ENCODE data around the gene EPS15. TPM values are rescaled to one million over a fixed set of nuclear protein-coding genes. Genes with fewer than 3 reads are reported as not detected.
A peak's percentile ranks its signal among the peaks of the same experiment; 100 is the strongest.

EPS15 gene
- total RNA-seq, 1 donor from 2014 or later, result 42.0 TPM

DNA sequence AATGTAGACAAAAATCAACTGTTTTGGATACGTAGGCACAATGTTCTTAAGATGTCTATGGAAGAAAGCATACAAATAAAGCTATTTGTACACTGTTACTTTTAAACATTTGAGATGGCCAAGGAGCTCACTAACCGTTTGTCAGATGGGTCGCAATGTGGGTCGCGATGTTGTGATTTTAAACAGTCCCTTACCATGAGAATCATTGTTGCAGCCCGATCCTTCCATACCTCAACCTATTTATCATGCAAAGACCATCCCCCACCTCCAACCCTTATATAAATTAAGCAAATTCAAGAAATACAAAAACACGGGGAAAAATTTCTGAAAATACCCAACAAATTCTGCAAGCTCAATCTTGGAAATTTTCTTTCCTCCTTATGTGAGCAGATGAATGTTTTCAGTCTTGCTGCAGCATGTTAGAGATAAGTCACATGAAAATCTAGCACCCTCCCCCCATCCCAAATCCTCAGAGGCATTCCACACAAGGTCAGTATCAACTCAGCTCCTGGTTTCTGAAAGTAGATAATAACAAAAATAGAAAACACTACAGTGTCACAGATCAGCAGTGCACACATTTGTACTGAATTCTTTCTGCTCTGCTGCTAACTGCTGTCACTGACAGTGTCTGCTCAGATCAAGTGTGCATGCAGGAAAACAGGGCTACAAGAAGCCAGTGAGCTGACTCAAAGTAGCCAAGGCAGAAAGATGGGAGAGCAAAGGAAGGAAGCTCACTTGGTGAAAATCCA lies 95.8 kb downstream of the EPS15 start:
- H2AFZ ChIP-seq (replicated peaks), result peak overlapping the region; percentile 51
- H3K9ac ChIP-seq, result no peak overlapping the region
- H3K4me2 ChIP-seq, result peak overlapping the region; percentile 67
- H3K4me3 Mint-ChIP-seq, result peak overlapping the region; percentile 39
- peaks cover 3% of the 10 kb centered on the region for H3K36me3 Mint-ChIP-seq
- H3K4me1 ChIP-seq, result peaks cover 28% of the 10 kb centered on the region
- H3K27me3 ChIP-seq, result no peaks in the 10 kb centered on the region
- H3K36me3 ChIP-seq, result no peaks in the 10 kb centered on the region
- DNase-seq (ENCODE audit: low spot score), result peak; percentile 7
- H3K79me2 ChIP-seq (ENCODE audit: low read depth), result no peaks in the 10 kb centered on the region
- H3F3A ChIP-seq (ENCODE audit: low read depth), result no peaks in the 10 kb centered on the region
- no peak overlapping the region for H3K27ac Mint-ChIP-seq
- TF ChIP-seq EZH2 (IDR thresholded peaks at IDR 0.05) (no peak), EZH2phosphoT487 (IDR thresholded peaks at IDR 0.05) (no peak)
- TF ChIP-seq, protein P1, sequence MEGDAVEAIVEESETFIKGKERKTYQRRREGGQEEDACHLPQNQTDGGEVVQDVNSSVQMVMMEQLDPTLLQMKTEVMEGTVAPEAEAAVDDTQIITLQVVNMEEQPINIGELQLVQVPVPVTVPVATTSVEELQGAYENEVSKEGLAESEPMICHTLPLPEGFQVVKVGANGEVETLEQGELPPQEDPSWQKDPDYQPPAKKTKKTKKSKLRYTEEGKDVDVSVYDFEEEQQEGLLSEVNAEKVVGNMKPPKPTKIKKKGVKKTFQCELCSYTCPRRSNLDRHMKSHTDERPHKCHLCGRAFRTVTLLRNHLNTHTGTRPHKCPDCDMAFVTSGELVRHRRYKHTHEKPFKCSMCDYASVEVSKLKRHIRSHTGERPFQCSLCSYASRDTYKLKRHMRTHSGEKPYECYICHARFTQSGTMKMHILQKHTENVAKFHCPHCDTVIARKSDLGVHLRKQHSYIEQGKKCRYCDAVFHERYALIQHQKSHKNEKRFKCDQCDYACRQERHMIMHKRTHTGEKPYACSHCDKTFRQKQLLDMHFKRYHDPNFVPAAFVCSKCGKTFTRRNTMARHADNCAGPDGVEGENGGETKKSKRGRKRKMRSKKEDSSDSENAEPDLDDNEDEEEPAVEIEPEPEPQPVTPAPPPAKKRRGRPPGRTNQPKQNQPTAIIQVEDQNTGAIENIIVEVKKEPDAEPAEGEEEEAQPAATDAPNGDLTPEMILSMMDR (IDR thresholded peaks at IDR 0.05), result no peak
- no peak overlapping the region for H3K27ac ChIP-seq
- H3K4me1 Mint-ChIP-seq, result peaks cover 29% of the 10 kb centered on the region
- H3K9me3 ChIP-seq (ENCODE audit: low read depth), result no peaks in the 10 kb centered on the region
- no peak overlapping the region for H3K4me3 ChIP-seq
- H3K27me3 Mint-ChIP-seq (ENCODE audit: insufficient read depth, low read depth), result no peaks in the 10 kb centered on the region
- H4K20me1 ChIP-seq (ENCODE audit: low read depth), result no peaks in the 10 kb centered on the region
- no peaks in the 10 kb centered on the region for H3K9me3 Mint-ChIP-seq

DNA sequence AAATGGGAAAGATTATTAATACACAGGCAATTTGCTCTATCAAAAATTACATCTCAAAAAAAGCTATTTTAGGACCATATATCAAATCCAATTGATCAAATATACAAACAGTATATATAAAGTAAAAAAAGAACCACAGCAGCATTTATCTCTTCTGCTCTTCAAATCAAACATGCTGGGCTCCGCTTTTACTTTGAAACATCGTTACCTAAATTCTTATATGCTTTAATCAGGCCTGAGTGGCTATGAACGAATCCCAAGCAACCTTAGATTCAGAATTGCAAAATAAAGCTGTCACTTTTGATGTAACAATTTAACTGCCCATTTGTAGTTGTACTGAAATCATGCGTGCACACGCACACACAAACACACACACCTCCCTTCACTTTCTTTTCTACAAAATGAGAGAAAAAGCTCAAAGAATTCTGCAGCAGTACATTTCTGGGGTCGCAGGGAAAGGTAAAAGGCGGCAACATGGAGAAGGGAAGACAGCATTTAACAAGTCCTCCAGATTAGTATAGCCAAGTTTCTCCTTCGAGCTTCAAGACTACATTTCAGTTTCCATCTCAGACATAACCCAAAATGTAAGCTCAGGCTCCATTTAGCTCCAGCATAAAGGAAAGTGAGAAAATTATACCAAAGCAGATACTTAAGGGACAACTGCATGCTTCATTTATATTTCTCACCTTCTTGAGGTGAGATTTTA lies 96.5 kb downstream of the EPS15 start:
- Histone ChIP-seq H3K27me3 (no peaks in the 10 kb centered on the region), H3K79me2 (ENCODE audit: low read depth) (no peaks in the 10 kb centered on the region), H3K4me2 (peak overlapping the region; percentile 67), H3K4me3 (no peak overlapping the region), H3K4me1 (peaks cover 28% of the 10 kb centered on the region), H3K9me3 (ENCODE audit: low read depth) (no peaks in the 10 kb centered on the region), H3K27ac (no peak overlapping the region), H4K20me1 (ENCODE audit: low read depth) (no peaks in the 10 kb centered on the region), H3F3A (ENCODE audit: low read depth) (no peaks in the 10 kb centered on the region), H3K36me3 (no peaks in the 10 kb centered on the region), H2AFZ (replicated peaks) (peak overlapping the region; percentile 51), H3K9ac (no peak overlapping the region)
- peak overlapping the region; percentile 80 for H3K4me3 Mint-ChIP-seq
- H3K27me3 Mint-ChIP-seq (ENCODE audit: insufficient read depth, low read depth), result no peaks in the 10 kb centered on the region
- peaks cover 29% of the 10 kb centered on the region for H3K4me1 Mint-ChIP-seq
- no peak for DNase-seq (ENCODE audit: low spot score)
- no peak overlapping the region for H3K27ac Mint-ChIP-seq
- no peaks in the 10 kb centered on the region for H3K9me3 Mint-ChIP-seq
- TF ChIP-seq, protein P1 (IDR thresholded peaks at IDR 0.05), result no peak
- no peak for TF ChIP-seq EZH2 (IDR thresholded peaks at IDR 0.05)
- TF ChIP-seq EZH2phosphoT487 (IDR thresholded peaks at IDR 0.05), result no peak
- peaks cover 3% of the 10 kb centered on the region for H3K36me3 Mint-ChIP-seq

DNA sequence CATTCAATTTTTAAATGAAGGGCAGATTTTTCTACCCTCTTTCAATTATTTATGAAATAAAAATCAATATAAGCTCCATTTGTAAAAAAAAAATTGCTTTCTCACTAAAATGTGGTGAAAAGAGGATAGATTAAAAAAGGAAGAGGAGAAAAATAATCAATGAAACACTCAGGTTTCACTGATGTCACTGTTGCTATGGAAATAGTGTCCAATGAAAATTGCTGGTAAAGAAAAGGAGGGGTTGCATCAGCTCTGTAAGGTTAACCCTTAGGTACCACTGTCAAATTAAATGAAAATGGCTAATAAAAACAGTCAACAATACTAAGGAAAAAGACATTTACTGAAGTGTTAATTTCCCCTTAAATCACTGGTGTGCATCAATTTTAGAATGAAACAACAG lies 97.1 kb downstream of the EPS15 start:
- Mint-ChIP-seq H3K27ac (no peak overlapping the region), H3K4me3 (peak overlapping the region; percentile 80), H3K4me1 (peaks cover 29% of the 10 kb centered on the region), H3K9me3 (no peaks in the 10 kb centered on the region), H3K27me3 (ENCODE audit: insufficient read depth, low read depth) (no peaks in the 10 kb centered on the region), H3K36me3 (no peaks in the 10 kb centered on the region)
- H3K79me2 ChIP-seq (ENCODE audit: low read depth), result no peaks in the 10 kb centered on the region
- H3K4me2 ChIP-seq, result peak overlapping the region; percentile 67
- no peaks in the 10 kb centered on the region for H3K9me3 ChIP-seq (ENCODE audit: low read depth)
- peaks cover 28% of the 10 kb centered on the region for H3K4me1 ChIP-seq
- H3K4me3 ChIP-seq, result peak overlapping the region; percentile 44
- H3F3A ChIP-seq (ENCODE audit: low read depth), result no peaks in the 10 kb centered on the region
- H3K27ac ChIP-seq, result no peak overlapping the region
- H4K20me1 ChIP-seq (ENCODE audit: low read depth), result no peaks in the 10 kb centered on the region
- no peak overlapping the region for H3K9ac ChIP-seq
- TF ChIP-seq EZH2phosphoT487 (IDR thresholded peaks at IDR 0.05), result no peak
- TF ChIP-seq, protein P1 (IDR thresholded peaks at IDR 0.05), result no peak
- no peaks in the 10 kb centered on the region for H3K36me3 ChIP-seq
- no peaks in the 10 kb centered on the region for H3K27me3 ChIP-seq
- DNase-seq (ENCODE audit: low spot score), result peak; percentile 73
- H2AFZ ChIP-seq (replicated peaks), result peak overlapping the region; percentile 34

Measured in neural progenitor cell (in vitro differentiated cells).